HG03442 (cell line): Measurements from ENCODE around the gene HMGCR.

Experiments
- ATAC-seq: cut with Tn5 transposase; IDR thresholded peaks from one replicate; pipeline ENCODE4 v1.9.1; 2021; ENCODE audit warnings: mild to moderate bottlenecking, moderate library complexity; ENCODE audit not compliant: unreplicated experiment

HMGCR gene

DNA sequence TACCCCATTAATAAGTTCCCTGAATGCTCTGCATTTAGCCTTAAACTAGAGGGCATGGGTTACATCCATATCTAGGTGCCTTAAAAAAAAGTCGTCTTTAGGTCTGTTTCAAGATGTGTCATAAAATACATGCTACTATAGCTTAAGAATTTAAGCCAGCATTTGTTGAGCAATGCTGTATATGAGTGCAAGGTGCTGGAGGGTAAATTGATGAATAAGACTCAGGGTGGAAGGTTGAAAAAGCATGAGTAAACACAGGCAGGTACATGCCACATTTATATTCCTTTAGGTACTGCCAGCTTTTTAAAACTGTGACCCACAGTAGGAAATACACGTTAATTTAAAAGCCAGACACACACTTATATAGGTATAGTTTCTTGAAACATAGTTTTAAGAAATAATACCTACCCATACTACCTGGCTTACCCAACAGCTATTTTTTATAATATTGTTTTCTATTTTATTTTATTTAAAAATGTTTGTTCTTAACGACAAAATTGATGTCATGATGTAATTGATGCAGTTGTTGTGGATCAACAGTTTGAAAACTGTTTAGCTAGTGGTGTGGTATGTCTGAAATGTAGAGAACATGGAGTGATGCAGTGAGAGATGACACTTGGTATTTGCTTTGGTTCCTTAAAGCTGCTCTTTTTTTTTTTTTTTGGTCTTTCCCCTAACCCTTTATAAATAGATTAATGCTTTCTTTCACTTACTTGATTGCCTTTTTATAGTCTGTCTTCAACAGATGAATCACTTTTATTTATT lies 3.9 kb downstream of the HMGCR start:
- no peak for ATAC-seq

DNA sequence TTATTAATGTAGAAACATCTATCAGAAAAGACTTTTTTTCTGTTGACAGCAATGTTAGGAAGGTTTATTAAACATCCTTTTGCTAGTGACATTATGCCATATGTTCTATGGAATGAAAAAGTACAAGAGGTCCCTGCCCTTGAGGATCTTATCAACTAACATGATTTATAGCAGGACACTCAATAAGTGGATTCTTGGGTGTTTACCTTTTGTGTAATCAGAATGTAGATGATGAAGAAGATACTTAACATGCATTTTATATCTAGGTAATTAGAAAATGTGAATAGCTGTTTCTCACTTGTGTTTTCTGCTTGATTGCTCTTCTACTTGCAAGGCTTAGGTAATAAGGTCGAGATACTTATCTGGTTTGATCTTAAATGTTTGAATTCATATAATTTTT lies 4.9 kb downstream of the HMGCR start:
- ATAC-seq: no peak

DNA sequence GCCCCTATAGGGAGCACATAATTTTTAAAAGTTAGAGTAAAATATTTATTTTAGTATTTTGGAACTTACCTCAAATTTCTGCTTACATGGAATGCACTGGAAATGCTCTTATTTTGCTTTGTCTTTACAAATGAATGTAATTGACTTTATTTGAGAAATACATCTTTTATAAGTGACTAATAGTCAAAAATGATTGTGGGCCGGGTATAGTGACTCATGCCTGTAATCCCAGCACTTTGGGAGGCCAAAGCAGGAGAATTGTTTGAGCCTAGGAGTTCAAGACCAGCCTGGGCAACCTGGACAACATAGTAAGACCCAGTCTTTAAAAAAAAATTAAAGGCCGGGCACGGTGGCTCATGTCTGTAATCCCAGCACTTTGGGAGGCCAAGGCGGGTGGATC lies 5.8 kb downstream of the HMGCR start:
- ATAC-seq: no peak

DNA sequence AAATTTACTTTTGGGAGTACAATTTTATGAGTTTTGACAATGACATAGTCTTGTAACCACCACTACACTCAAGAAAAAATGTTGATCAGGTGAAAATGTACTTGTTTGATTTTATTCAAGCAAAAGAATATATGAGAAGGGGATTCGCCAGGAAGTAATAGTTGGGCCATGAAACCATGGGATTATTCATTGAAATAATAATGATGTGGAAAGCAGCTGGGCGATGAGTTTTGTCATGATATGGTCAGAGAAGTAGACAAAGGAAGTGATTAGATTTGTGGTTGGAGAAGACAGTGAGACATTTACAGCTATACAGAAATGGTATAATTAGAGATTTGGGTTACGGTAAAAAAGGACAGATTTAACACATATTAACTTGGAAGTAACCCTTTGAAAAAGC lies 11.2 kb downstream of the HMGCR start:
- ATAC-seq: no peak

DNA sequence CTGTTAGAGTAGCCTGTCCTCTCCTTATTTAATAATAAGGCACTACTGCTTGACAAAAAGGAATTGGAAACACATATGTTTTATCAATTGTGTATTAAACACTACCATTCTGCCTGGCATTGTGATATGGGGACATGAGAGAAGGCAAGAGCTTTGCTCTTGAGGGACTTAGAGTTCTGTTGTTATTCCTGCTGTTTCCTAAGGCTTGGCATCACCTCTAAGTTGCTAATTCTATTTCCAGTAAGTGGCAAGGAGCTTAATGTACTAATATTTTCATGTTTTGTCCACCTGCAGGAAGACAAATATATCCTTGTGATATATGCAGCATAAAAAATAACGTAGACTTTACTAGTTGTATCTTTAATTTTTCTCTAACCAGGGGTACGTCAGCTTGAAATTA lies 12.6 kb downstream of the HMGCR start:
- ATAC-seq: no peak

DNA sequence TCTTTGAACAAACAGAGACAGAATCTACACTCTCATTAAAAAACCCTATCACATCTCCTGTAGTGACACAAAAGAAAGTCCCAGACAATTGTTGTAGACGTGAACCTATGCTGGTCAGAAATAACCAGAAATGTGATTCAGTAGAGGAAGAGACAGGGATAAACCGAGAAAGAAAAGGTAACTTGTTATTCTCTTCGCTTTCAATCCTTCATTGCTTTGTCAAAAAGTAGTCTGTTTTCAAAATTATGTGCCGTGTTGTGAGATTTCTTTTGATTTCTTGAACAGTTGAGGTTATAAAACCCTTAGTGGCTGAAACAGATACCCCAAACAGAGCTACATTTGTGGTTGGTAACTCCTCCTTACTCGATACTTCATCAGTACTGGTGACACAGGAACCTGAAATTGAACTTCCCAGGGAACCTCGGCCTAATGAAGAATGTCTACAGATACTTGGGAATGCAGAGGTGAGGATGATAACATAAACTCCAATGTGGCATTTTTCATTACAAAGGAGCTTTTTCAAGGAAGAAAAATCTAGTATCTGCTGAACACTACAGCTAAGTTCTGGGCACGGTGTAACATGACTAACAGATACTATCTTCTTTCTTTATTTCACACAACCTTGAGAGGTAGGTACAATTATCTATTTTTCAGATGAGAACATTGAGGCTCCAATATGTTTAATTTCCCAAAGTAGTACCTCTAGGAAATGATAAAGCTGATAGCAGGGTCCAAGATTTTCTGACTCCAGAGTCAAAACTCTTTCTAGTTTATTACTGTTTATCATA lies 14.3 kb downstream of the HMGCR start:
- no peak for ATAC-seq

DNA sequence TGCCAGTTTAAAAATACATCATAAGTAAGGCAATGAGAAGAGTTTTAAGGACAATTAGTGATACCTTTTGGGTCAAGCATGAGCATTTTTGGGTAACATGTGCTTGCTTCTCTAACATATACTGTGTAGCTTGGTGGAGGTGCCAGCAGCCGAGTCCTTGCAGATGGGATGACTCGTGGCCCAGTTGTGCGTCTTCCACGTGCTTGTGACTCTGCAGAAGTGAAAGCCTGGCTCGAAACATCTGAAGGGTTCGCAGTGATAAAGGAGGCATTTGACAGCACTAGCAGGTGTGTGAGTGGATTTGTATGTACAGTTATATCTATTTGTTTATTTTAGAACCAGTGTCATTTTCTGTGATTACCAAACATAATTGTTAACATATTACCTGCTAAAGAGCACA lies 18.2 kb downstream of the HMGCR start:
- ATAC-seq: no peak

DNA sequence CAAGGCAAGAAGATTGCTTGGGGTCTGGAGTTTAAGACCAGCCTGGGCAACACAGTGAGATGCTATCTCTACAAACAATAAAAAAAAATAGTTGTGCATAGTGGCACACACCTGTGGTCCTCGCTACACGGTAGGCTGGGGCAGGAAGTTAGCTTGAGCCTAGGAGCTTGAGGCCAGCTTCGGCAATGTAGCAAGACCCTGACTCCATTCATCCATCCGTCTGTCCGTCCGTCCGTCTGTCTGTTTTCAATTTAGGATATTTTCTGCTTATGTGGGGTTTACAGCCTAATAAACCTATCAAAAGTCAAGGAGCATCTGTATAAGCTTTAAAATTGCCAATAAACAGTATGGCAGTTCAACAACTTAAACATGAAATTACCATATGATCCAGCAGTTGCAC lies 19.7 kb downstream of the HMGCR start:
- no peak for ATAC-seq

DNA sequence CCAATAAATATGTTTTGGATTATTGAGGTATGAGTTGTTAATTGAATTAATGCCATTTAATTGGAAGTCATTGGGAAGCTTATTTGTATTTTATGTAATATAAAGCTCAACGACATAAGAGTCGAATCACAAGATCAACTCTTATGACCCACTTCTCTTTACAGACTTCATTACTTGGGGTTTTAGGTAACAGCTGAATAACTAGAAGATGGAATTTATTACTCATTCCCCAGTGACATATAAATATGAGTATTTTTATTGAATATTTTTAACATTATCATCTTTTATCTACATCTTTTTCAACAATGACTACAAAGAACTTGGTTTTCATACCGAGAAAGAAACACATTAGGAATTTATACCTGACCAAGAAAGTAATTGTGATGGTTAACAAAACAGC lies 21.1 kb downstream of the HMGCR start:
- ATAC-seq: no peak

DNA sequence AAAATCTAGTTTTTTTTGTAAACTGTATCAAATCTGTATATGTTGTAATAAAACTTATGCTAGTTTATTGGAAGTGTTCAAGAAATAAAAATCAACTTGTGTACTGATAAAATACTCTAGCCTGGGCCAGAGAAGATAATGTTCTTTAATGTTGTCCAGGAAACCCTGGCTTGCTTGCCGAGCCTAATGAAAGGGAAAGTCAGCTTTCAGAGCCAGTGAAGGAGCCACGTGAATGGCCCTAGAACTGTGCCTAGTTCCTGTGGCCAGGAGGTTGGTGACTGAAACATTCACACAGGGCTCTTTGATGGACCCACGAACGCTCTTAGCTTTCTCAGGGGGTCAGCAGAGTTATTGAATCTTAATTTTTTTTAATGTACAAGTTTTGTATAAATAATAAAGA lies 24.3 kb downstream of the HMGCR start:
- no peak for ATAC-seq

DNA sequence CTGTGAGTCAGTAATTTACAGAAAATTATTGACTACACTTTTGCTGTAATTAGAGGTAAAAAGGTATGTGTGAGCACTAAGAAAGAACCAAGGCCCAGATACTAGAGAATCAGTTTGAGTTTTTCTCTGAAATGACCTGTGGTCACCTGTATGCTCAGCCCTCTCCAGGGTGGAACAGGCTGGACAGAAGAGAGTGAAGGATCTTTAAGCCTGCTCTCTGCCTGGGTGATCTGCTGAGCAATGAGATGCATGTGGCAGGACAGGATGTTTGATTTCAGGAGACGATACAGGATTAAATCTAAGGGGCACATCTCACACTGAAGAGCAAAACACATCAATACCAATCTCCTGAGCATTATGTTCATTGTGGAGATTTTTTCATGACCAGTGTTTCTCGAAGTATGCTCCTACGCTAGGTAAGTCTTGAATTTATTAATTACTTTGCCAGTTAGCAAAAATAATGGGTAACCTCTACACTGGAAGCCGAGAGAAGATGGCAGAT lies 25.5 kb downstream of the HMGCR start:
- no peak for ATAC-seq

DNA sequence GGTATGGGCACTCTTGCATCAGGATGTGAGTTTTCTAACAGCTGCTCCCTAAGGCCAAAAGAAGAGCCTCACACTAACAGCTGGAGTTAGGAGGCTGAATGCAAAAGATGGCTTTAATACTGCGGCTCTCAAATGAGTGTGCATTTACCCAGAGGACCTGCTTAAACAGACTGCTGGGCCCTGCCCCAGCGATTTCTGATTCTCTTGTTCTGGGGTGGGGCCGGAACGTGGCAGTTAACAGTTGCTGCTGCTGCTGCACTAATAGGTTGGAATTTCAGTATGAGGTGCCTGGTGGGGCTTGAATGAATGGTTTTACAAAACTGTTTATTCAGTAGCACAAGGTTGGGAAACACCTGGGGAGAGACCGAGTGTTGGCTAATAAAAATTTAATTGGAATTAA lies 26.1 kb downstream of the HMGCR start:
- ATAC-seq: no peak

DNA sequence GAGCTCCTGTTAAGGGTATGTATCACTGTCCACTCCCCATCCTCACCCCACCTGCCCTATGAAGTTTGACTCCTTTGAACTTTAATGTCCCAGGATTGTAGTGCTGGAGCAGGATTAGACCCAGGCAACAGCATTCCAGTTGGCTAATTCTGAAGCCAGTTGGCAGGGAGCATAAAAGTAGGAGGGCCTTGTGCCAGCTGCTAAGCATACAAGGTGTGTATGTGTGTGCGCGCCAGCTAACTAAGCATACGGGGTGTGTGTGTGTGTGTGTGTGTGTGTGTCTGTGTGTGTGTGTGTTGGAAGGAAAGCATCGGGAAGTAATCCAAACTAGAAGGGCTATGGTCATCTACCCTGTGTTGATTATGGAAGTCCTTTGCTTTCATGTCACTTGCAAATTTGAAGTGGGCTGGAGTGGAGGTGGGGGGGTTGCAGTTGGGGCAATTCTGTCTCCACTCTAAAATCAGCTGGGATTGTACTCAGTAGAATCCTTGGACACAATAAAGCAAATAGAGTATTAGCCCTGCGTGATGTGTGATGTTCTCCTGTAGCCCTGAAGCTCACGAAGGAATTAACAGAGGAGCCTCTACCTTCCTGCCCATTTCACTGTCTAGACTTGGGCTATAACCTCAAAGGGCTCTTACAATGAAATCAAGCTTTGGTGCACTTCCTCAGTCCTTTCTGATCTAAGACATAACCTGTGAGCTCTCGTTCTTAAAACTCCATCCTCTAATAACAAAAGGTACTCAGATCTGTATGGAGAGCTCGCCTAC lies 26.9 kb downstream of the HMGCR start:
- ATAC-seq: no peak

DNA sequence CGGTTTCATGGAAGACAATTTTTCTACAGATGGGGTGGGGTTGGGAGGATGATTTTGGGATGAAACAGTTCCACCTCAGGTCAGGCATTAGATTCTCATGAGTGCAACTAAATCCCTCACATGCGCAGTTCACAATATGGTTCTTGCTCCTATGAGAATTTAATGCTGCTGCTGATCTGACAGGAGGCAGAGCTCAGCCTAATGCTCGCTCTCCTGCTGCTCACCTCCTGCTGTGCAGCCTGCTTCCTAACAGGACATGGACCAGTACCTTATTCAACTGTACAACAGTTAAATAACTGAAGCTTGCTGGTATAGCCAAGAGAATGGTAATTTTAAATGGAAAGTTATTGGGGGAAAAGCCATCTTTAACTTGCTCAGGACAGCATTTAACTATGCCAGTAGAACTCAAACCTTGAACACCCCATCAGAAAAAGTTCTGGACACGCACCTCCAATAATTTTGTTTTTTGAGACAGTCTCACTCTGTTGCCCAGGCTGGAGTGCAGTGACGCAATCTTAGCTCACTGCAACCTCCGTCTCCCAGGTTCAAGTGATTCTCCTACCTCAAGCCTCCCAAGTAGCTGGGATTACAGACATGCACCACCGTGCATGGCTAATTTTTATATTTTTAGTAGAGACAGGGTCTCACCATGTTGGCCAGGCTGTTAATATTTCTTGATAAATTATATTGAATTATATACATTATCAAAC lies 27.7 kb downstream of the HMGCR start:
- ATAC-seq: no peak

DNA sequence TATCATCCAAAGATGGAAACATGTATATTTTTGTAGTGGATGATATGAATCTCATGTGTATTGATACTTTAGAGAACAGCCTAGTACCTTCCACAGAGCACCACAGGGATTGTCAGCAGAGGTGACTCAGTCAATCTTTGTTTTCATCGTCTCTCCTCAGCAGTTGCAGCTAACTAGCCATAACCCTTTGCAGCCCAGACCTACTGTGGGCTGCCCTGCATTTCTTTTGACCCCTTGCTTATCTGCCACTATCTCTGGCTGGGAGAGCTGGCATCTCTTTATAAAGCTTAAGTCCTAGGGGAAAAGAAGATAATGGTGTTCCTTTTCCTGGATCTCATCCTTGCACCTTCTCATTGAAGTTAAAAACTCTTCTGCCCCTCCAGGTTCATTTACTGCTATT lies 28.7 kb downstream of the HMGCR start:
- ATAC-seq: no peak

DNA sequence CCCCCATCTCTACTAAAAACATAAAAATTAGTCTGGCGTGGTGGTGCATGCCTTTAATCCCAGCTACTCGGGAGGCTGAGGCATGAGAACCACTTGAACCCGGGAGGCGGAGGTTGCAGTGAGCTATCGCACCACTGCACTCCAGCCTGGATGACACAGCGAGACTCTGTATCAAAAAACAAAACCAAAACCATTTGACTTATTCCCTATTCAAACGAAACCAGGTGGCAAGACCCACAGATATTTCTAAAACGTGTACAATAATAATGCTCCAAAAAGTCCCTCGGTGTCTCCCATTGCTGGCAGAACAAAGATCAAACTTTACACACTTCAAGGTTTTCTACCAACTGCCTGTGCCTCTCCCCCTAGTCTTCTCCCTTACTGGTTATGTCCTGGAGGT lies 29.8 kb downstream of the HMGCR start:
- ATAC-seq: peak; percentile 86

DNA sequence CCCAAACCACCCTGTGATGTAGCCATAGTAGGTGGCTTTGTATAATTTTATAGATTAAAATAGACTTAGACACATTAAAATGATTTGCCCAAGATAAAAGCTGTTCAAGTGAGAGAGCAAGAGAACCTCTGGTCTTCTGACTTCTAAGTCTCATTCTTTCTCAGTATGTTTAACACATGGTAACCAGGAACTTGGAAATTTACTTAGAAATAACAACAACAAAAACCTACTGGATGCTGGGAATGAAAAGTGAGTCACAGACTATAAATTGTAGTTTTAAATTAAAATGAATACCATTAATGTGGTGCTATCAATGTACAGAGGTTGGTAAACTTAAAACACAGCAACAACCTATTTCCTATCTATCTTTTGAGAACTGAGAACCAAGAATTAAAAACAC lies 30.4 kb downstream of the HMGCR start:
- ATAC-seq: no peak

DNA sequence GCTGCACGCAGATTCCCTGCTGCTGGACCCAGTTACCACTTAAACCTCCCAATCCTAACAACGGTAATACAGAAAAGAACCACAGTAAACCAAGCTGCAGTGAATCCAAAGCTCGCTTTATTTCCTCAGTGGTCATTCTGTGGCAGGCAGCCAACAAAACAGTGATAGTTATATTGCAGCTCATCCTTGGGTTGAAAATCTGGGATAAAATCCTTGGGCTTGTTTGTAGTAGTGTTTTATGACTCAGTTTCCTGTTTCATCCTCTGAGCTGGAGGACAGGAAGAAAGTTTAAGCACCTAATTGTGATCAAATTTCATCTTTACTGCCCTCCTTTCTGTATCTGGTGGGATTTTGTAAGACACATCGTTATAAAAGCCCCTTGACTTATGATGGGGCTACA lies 31.4 kb downstream of the HMGCR start:
- no peak for ATAC-seq

DNA sequence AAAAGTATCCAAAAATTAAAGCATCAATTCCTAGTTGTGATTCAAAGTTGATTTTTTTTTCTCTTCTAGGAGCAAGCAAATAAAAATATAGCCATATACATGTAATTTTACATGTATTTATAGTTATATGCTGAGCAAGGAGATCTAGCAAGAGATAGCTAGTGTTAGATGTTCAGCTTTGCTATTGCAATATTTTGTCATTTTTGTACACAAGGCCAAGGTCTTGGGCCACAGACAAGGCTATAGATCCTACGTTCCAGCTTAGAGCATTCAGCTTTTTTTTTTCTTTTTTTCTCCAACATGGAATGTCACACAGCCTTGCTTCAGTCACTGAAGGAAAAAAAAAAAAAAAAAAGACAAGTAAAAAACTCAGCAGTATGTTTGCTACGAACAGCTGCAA lies 36.8 kb downstream of the HMGCR start:
- no peak for ATAC-seq

DNA sequence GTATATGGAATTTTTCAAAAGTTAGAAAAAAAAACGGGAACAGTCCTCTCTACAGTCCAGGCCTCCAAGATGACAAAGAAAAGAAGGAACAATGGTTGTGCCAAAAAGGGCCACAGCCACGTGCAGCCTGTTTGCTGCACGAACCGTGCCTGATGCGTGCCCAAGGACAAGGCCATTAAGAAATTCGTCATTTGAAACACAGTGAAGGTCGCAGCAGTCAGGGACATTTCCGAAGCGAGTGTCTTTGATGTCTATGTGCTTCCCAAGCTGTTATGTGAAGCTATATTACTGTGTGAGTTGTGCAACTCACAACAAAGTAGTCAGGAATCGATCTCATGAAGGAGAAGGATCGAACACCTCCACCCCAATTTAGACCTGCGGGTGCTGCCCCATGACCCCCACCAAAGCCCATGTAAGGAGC lies 37.4 kb downstream of the HMGCR start:
- ATAC-seq: no peak

DNA sequence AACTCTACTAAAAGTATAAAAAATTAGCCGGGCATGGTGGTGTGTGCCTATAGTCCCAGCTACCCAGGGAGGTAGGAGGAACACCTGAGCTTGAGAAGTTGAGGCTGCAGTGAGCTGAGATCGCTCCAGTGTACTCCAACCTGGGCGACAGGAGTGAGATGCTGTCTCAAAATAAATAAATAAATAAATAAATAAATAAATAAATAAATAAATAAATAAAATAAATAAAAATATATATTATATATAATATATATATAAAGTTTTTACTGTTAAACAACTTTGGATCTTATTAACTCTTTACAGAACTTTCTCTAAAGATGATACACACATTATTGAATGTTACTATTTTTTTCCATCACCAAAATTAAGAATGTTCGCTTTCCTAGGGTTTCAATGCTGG lies 38.4 kb downstream of the HMGCR start:
- no peak for ATAC-seq
